PFSK-1 (cell line): ENCODE results near the gene FAM229A.

ENCODE experiments used
- FOXP2 ChIP-seq: optimal IDR thresholded peaks from 2 replicates; pipeline ENCODE3; 2011; ENCODE audit warnings: borderline replicate concordance, control low read depth, inconsistent platforms; ENCODE audit not compliant: insufficient read depth; ENCODE audit errors: extremely low read length, extremely low read depth
- POLR2AphosphoS5 ChIP-seq: IDR thresholded peaks from 2 replicates; pipeline ENCODE4 v1.6.1; 2012; ENCODE audit warnings: low read depth, mild to moderate bottlenecking, control low read depth, low read length, moderate library complexity
- SIN3A ChIP-seq: IDR thresholded peaks from 2 replicates; pipeline ENCODE4 v1.6.1; 2012; ENCODE audit warnings: mild to moderate bottlenecking, low read length, moderate library complexity, borderline replicate concordance; ENCODE audit not compliant: insufficient read depth
- TAF1 ChIP-seq: IDR thresholded peaks from 2 replicates; pipeline ENCODE4 v1.6.1; 2012; ENCODE audit warnings: low read length, control low read depth, borderline replicate concordance; ENCODE audit not compliant: insufficient read depth
- TF ChIP-seq, protein P1 (sequence below), 2 experiments: IDR thresholded peaks; 2 replicates each; pipeline versions ENCODE4 v1.6.1 to v1.8.0; 2011 to 2012; ENCODE audit warnings: low read depth in 2 of 2, low read length in 2 of 2, control low read depth in 1 of 2, inconsistent platforms in 1 of 2, mild to moderate bottlenecking in 1 of 2, moderate library complexity in 1 of 2; ENCODE audit not compliant: insufficient read depth in 1 of 2

DNA sequence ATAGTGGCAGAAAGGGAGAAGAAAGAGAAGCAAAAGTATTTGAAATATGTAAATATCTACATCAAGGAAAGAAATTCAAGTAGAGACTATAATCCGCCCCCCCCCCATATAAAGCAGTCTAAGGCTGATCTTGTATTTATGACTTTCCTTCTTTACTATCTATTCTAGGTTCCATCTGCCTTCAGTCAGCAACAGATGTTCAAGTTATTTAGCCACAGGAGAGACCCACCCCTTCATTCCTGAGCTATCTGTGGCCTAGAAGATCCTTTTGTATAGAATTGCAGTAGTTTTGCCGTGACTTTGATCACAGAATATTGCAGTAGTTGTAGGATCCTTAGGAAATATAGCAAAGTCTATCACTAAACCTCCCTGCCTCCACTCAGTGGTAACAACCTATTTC, 42.7 kb upstream of the FAM229A start:
- no peak for TF ChIP-seq TAF1
- no peak for TF ChIP-seq POLR2AphosphoS5
- TF ChIP-seq SIN3A: no peak
- TF ChIP-seq, protein P1, sequence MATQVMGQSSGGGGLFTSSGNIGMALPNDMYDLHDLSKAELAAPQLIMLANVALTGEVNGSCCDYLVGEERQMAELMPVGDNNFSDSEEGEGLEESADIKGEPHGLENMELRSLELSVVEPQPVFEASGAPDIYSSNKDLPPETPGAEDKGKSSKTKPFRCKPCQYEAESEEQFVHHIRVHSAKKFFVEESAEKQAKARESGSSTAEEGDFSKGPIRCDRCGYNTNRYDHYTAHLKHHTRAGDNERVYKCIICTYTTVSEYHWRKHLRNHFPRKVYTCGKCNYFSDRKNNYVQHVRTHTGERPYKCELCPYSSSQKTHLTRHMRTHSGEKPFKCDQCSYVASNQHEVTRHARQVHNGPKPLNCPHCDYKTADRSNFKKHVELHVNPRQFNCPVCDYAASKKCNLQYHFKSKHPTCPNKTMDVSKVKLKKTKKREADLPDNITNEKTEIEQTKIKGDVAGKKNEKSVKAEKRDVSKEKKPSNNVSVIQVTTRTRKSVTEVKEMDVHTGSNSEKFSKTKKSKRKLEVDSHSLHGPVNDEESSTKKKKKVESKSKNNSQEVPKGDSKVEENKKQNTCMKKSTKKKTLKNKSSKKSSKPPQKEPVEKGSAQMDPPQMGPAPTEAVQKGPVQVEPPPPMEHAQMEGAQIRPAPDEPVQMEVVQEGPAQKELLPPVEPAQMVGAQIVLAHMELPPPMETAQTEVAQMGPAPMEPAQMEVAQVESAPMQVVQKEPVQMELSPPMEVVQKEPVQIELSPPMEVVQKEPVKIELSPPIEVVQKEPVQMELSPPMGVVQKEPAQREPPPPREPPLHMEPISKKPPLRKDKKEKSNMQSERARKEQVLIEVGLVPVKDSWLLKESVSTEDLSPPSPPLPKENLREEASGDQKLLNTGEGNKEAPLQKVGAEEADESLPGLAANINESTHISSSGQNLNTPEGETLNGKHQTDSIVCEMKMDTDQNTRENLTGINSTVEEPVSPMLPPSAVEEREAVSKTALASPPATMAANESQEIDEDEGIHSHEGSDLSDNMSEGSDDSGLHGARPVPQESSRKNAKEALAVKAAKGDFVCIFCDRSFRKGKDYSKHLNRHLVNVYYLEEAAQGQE (IDR thresholded peaks at IDR 0.05; ENCODE audit: insufficient read depth in 1 of 2, low read depth in 2 of 2, low read length in 2 of 2): no peak
- no peak for TF ChIP-seq FOXP2
